Activated naive CD4-positive, alpha-beta T cell treated with anti-CD3 and anti-CD28 coated beads for 36 hours (primary cell): Measurements from ENCODE around the gene ROS1. TPM values are rescaled to one million over a fixed set of nuclear protein-coding genes. Genes with fewer than 3 reads are reported as not detected.

Experiments
- CTCF ChIA-PET: fragments of 350-600 bp; sonication (Branson Sonifier 250); formaldehyde crosslinking; loops from one replicate; lab custom pipeline; 2021; ENCODE audit warnings: antibody characterized with exemption; lab: Charles Lee
- DNase-seq: peaks from one replicate; pipeline ENCODE4 v3.0.0-alpha.2; 2020
- H3K27ac Mint-ChIP-seq: one replicate; pipeline ENCODE4 v1.8.0; 2021; ENCODE audit warnings: mild to moderate bottlenecking, mixed read lengths
- H3K27me3 Mint-ChIP-seq: one replicate; pipeline ENCODE4 v1.8.0; 2021; ENCODE audit warnings: low read depth, mixed read lengths
- H3K36me3 Mint-ChIP-seq: one replicate; pipeline ENCODE4 v1.8.0; 2021; ENCODE audit warnings: low read depth, mixed read lengths
- H3K4me1 Mint-ChIP-seq: one replicate; pipeline ENCODE4 v1.8.0; 2021; ENCODE audit warnings: low read depth, mixed read lengths
- H3K4me3 Mint-ChIP-seq: one replicate; pipeline ENCODE4 v1.8.0; 2021; ENCODE audit warnings: mild to moderate bottlenecking, moderate library complexity, mixed read lengths
- H3K9me3 Mint-ChIP-seq: one replicate; pipeline ENCODE4 v1.8.0; 2021; ENCODE audit warnings: mixed read lengths
- intact Hi-C: fragments of 100-400 bp; cut with micrococcal nuclease; formaldehyde crosslinking; loops from one replicate; pipeline ENCODE4 v1.15.1; 2023
- total RNA-seq, 2 experiments: library from RNA; stranded (reverse); gene quantifications; one replicate each; pipeline ENCODE4 v1.2.3, GENCODE V29; 2021

Gene ROS1
- total RNA-seq, 2 experiments from 2014 or later, result not detected

GRCh38 chr6:117288083-117288715 is 137.5 kb downstream of the ROS1 start:
- Mint-ChIP-seq H3K4me3 (no peak overlapping the region), H3K27me3 (peaks cover 16% of the 10 kb centered on the region), H3K36me3 (peaks cover 2% of the 10 kb centered on the region), H3K9me3 (no peaks in the 10 kb centered on the region), H3K4me1 (no peaks in the 10 kb centered on the region), H3K27ac (no peak overlapping the region)
- CTCF ChIA-PET, result no interaction called here
- no peak for DNase-seq
- intact Hi-C loops, result no loop called here

GRCh38 chr6:117280922-117281321 is 144.8 kb downstream of the ROS1 start:
- no peak for DNase-seq
- intact Hi-C loops, result no loop called here
- Mint-ChIP-seq H3K27me3 (peaks cover 6% of the 10 kb centered on the region), H3K9me3 (no peaks in the 10 kb centered on the region), H3K4me1 (no peaks in the 10 kb centered on the region), H3K36me3 (no peaks in the 10 kb centered on the region), H3K4me3 (no peak overlapping the region), H3K27ac (no peak overlapping the region)
- CTCF ChIA-PET, result no interaction called here

GRCh38 chr6:117276778-117277316 is 148.9 kb downstream of the ROS1 start:
- Mint-ChIP-seq H3K4me1 (no peaks in the 10 kb centered on the region), H3K27me3 (peaks cover 38% of the 10 kb centered on the region), H3K36me3 (no peaks in the 10 kb centered on the region), H3K27ac (no peak overlapping the region), H3K4me3 (no peak overlapping the region), H3K9me3 (no peaks in the 10 kb centered on the region)
- no peak for DNase-seq
- CTCF ChIA-PET, result no interaction called here
- intact Hi-C loops, result no loop called here

- no peaks in the 10 kb centered on the region for H3K4me1 Mint-ChIP-seq
- CTCF ChIA-PET, result no interaction called here
- no peaks in the 10 kb centered on the region for H3K9me3 Mint-ChIP-seq
- no peaks in the 10 kb centered on the region for H3K36me3 Mint-ChIP-seq
- no peak for DNase-seq
- H3K4me3 Mint-ChIP-seq, result no peak overlapping the region
- intact Hi-C loops, result no loop called here
- peaks cover 44% of the 10 kb centered on the region for H3K27me3 Mint-ChIP-seq
- no peak overlapping the region for H3K27ac Mint-ChIP-seq
Observed at GRCh38 chr6:117275711-117276110, 150.0 kb downstream of the ROS1 start.

- no peak overlapping the region for H3K4me3 Mint-ChIP-seq
- no peak overlapping the region for H3K27ac Mint-ChIP-seq
- intact Hi-C loops, result no loop called here
- H3K4me1 Mint-ChIP-seq, result no peaks in the 10 kb centered on the region
- H3K27me3 Mint-ChIP-seq, result peaks cover 46% of the 10 kb centered on the region
- no peak for DNase-seq
- no peaks in the 10 kb centered on the region for H3K9me3 Mint-ChIP-seq
- H3K36me3 Mint-ChIP-seq, result no peaks in the 10 kb centered on the region
- CTCF ChIA-PET, result no interaction called here
Observed at GRCh38 chr6:117275205-117275604, 150.5 kb downstream of the ROS1 start.

- no peak overlapping the region for H3K4me3 Mint-ChIP-seq
- CTCF ChIA-PET, result no interaction called here
- no peaks in the 10 kb centered on the region for H3K4me1 Mint-ChIP-seq
- H3K9me3 Mint-ChIP-seq, result no peaks in the 10 kb centered on the region
- intact Hi-C loops, result no loop called here
- peaks cover 66% of the 10 kb centered on the region for H3K27me3 Mint-ChIP-seq
- H3K36me3 Mint-ChIP-seq, result no peaks in the 10 kb centered on the region
- H3K27ac Mint-ChIP-seq, result no peak overlapping the region
- DNase-seq, result no peak
Observed at GRCh38 chr6:117272891-117273290, 152.9 kb downstream of the ROS1 start.

GRCh38 chr6:117272032-117272866 is 153.5 kb downstream of the ROS1 start:
- no peaks in the 10 kb centered on the region for H3K36me3 Mint-ChIP-seq
- peaks cover 72% of the 10 kb centered on the region for H3K27me3 Mint-ChIP-seq
- no peak overlapping the region for H3K27ac Mint-ChIP-seq
- intact Hi-C loops, result no loop called here
- DNase-seq, result no peak
- no peak overlapping the region for H3K4me3 Mint-ChIP-seq
- H3K4me1 Mint-ChIP-seq, result no peaks in the 10 kb centered on the region
- H3K9me3 Mint-ChIP-seq, result no peaks in the 10 kb centered on the region
- CTCF ChIA-PET, result no interaction called here

GRCh38 chr6:117270843-117271507 is 154.8 kb downstream of the ROS1 start:
- Mint-ChIP-seq H3K4me3 (no peak overlapping the region), H3K27ac (no peak overlapping the region), H3K9me3 (no peaks in the 10 kb centered on the region), H3K27me3 (peaks cover 83% of the 10 kb centered on the region), H3K4me1 (no peaks in the 10 kb centered on the region), H3K36me3 (no peaks in the 10 kb centered on the region)
- intact Hi-C loops, result loop anchor here (2.0 kb wide), 1 partner anchor 334 kb away; no protein-coding TSS in a partner anchor
- DNase-seq, result no peak
- CTCF ChIA-PET, result interaction anchor here (1.4 kb wide), 1 partner anchor 12 kb away, joined by 3 read pairs; no protein-coding TSS in a partner anchor

- H3K36me3 Mint-ChIP-seq, result no peaks in the 10 kb centered on the region
- no peak overlapping the region for H3K4me3 Mint-ChIP-seq
- H3K9me3 Mint-ChIP-seq, result no peaks in the 10 kb centered on the region
- no peak for DNase-seq
- CTCF ChIA-PET, result interaction anchor here (1.4 kb wide), 1 partner anchor 11 kb away, joined by 3 read pairs; no protein-coding TSS in a partner anchor
- H3K4me1 Mint-ChIP-seq, result no peaks in the 10 kb centered on the region
- no peak overlapping the region for H3K27ac Mint-ChIP-seq
- intact Hi-C loops, result loop anchor here (2.0 kb wide), 1 partner anchor 335 kb away; no protein-coding TSS in a partner anchor
- H3K27me3 Mint-ChIP-seq, result peaks cover 85% of the 10 kb centered on the region
Observed at GRCh38 chr6:117270055-117270842, 155.5 kb downstream of the ROS1 start.

GRCh38 chr6:117269638-117270054 is 156.1 kb downstream of the ROS1 start:
- Mint-ChIP-seq H3K4me3 (no peak overlapping the region), H3K27ac (no peak overlapping the region), H3K9me3 (no peaks in the 10 kb centered on the region), H3K27me3 (peaks cover 84% of the 10 kb centered on the region), H3K36me3 (no peaks in the 10 kb centered on the region), H3K4me1 (peaks cover 6% of the 10 kb centered on the region)
- DNase-seq, result no peak
- CTCF ChIA-PET, result no interaction called here
- intact Hi-C loops, result loop anchor here (2.0 to 5.0 kb wide), 4 partner anchors 213 to 502 kb away; partner anchors contain the start of genes DCBLD1 and FAM162B

- Mint-ChIP-seq H3K27me3 (peaks cover 84% of the 10 kb centered on the region), H3K36me3 (no peaks in the 10 kb centered on the region), H3K9me3 (no peaks in the 10 kb centered on the region), H3K4me3 (no peak overlapping the region), H3K4me1 (peaks cover 8% of the 10 kb centered on the region), H3K27ac (no peak overlapping the region)
- CTCF ChIA-PET, result no interaction called here
- DNase-seq, result no peak
- intact Hi-C loops, result loop anchor here (5.0 kb wide), 3 partner anchors 213 to 502 kb away; partner anchors contain the start of genes DCBLD1 and FAM162B
Observed at GRCh38 chr6:117268924-117269323, 156.8 kb downstream of the ROS1 start.
